K562 (cell line): ENCODE measurements around the gene SLC38A8. TPM values are rescaled to one million over a fixed set of nuclear protein-coding genes. Genes with fewer than 3 reads are reported as not detected.

Source experiments
- CHD1 ChIP-seq: fragments of 200-600 bp; sonication (generic); IDR thresholded peaks from one replicate; pipeline ENCODE4 v1.6.1; 2012; ENCODE audit warnings: mild to moderate bottlenecking, moderate library complexity, low read length, inconsistent platforms
- CTCF ChIP-seq, 3 experiments: IDR thresholded peaks in 2 of 3; conservative IDR thresholded peaks in 1 of 3; 2 replicates each; pipeline ENCODE4 v1.5.1; 2011 to 2012; ENCODE audit warnings: low read length in 3 of 3, mild to moderate bottlenecking in 3 of 3, control low read depth in 2 of 3, improper control_type of control experiment in 1 of 3, inconsistent platforms in 1 of 3, low read depth in 1 of 3, mixed read lengths in 1 of 3, moderate library complexity in 1 of 3; ENCODE audit not compliant: insufficient read depth in 2 of 3
- DPF2 ChIP-seq: fragments of 450-650 bp; IDR thresholded peaks from 2 replicates; pipeline ENCODE4 v1.6.1; 2016
- HSF4 ChIP-seq: fragments of 250-450 bp; sonication (Bioruptor Pico); IDR thresholded peaks from 2 replicates; pipeline ENCODE4 v2.1.2; 2022; ENCODE audit warnings: mild to moderate bottlenecking, moderate library complexity, borderline replicate concordance
- MTA3 ChIP-seq: fragments of 450-650 bp; formaldehyde crosslinking; IDR thresholded peaks from 2 replicates; pipeline ENCODE4 v1.6.1; 2017; ENCODE audit warnings: mild to moderate bottlenecking, borderline replicate concordance
- MYNN ChIP-seq, 2 experiments: sonication (generic); formaldehyde crosslinking in 1 of 2; IDR thresholded peaks; 2 replicates each; pipeline versions ENCODE4 v1.5.0 to v1.6.1; 2016 to 2020; ENCODE audit warnings: antibody characterized with exemption in 1 of 2, missing genetic modification reagents in 1 of 2
- NFIX ChIP-seq: fragments of 250-450 bp; sonication (Bioruptor Pico); IDR thresholded peaks from 2 replicates; pipeline ENCODE4 v1.4.0; 2020; ENCODE audit warnings: low read depth, mild to moderate bottlenecking, moderate library complexity
- POLR2G ChIP-seq: fragments of 200-400 bp; formaldehyde crosslinking; IDR thresholded peaks from 2 replicates; pipeline ENCODE4 v1.6.1; 2017; ENCODE audit warnings: low read depth, mild to moderate bottlenecking, antibody characterized with exemption, low read length, moderate library complexity
- RBBP5 ChIP-seq: fragments of 200-600 bp; sonication (generic); IDR thresholded peaks from 2 replicates; pipeline ENCODE4 v1.6.1; 2012; ENCODE audit warnings: borderline replicate concordance, mild to moderate bottlenecking, low read length, control low read depth, inconsistent platforms; ENCODE audit not compliant: insufficient read depth, poor library complexity, severe bottlenecking
- RFX7 ChIP-seq: fragments of 250-450 bp; sonication (Bioruptor Pico); IDR thresholded peaks from 2 replicates; pipeline ENCODE4 v1.5.1; 2021; ENCODE audit warnings: mild to moderate bottlenecking
- SAFB2 ChIP-seq: fragments of 200-400 bp; formaldehyde crosslinking; IDR thresholded peaks from 2 replicates; pipeline ENCODE4 v1.6.1; 2018; ENCODE audit warnings: borderline replicate concordance, low read length, low read depth, moderate library complexity; ENCODE audit not compliant: severe bottlenecking
- SMARCB1 ChIP-seq: IDR thresholded peaks from 2 replicates; pipeline ENCODE4 v1.6.1; 2011; ENCODE audit warnings: improper control_type of control experiment, low read depth; ENCODE audit not compliant: insufficient read length
- TAF9B ChIP-seq: fragments of 450-650 bp; IDR thresholded peaks from 2 replicates; pipeline ENCODE4 v1.6.1; 2018; ENCODE audit warnings: mild to moderate bottlenecking; ENCODE audit not compliant: partially characterized antibody
- TOE1 ChIP-seq, 2 experiments: fragments of 450-650 bp in 1 of 2; sonication (generic) in 1 of 2; formaldehyde crosslinking in 1 of 2; IDR thresholded peaks; 2 replicates each; pipeline versions ENCODE4 v1.7.1 to v1.8.0; 2016 to 2022; ENCODE audit warnings: borderline replicate concordance in 2 of 2, mild to moderate bottlenecking in 2 of 2, antibody characterized with exemption in 1 of 2, inconsistent platforms in 1 of 2, low read depth in 1 of 2, missing genetic modification reagents in 1 of 2, moderate library complexity in 1 of 2
- polyA plus RNA-seq, 8 experiments: library from polyadenylated mRNA; depleted of rRNA in 4 of 8; stranded (reverse) in 5 of 8; unstranded in 3 of 8; fragments of >200 nt; fragmentation: Nextera tagmentation in 2 of 8; fragmentation: Illumina TruSeq in 1 of 8; extraction: Ambion mirVana in 2 of 8; extraction: Trizol in 1 of 8; gene quantifications; 2 replicates each; pipeline versions ENCODE4 v1.2.1 to v1.2.3, GENCODE V29; 2011 to 2014; ENCODE audit warnings: inconsistent platforms in 1 of 8, missing spikeins in 1 of 8
- total RNA-seq, 7 experiments: library from RNA; depleted of rRNA in 6 of 7; stranded (reverse); fragments of >200 nt in 6 of 7; fragmentation: Illumina TruSeq in 2 of 7; extraction: Trizol in 2 of 7; gene quantifications; 2 replicates each; pipeline versions ENCODE4 v1.2.1 to v1.2.3, GENCODE V29; 2011 to 2021; ENCODE audit warnings: low replicate concordance in 1 of 7
- TF ChIP-seq, protein P1 (sequence below): fragments of 250-450 bp; sonication (Bioruptor Pico); IDR thresholded peaks from 2 replicates; pipeline ENCODE4 v1.4.0; 2020; ENCODE audit warnings: mild to moderate bottlenecking, moderate library complexity
- TF ChIP-seq, protein P2 (sequence below): sonication (generic); formaldehyde crosslinking; IDR thresholded peaks from 2 replicates; pipeline ENCODE4 v1.8.1; 2023; ENCODE audit warnings: missing genetic modification reagents, mild to moderate bottlenecking, borderline replicate concordance
- TF ChIP-seq, protein P3 (sequence below): fragments of 200-800 bp; sonication (Bioruptor generic); IDR thresholded peaks from 2 replicates; pipeline ENCODE4 v1.6.1; 2017; ENCODE audit warnings: missing genetic modification characterization, missing compliant biosample characterization

Gene SLC38A8
- total and polyA plus RNA-seq, 9 of the 15 experiments (the other 6 are each of a cell fraction or from before 2014, with no cell fraction given): 0.28 TPM; not detected in 8

DNA sequence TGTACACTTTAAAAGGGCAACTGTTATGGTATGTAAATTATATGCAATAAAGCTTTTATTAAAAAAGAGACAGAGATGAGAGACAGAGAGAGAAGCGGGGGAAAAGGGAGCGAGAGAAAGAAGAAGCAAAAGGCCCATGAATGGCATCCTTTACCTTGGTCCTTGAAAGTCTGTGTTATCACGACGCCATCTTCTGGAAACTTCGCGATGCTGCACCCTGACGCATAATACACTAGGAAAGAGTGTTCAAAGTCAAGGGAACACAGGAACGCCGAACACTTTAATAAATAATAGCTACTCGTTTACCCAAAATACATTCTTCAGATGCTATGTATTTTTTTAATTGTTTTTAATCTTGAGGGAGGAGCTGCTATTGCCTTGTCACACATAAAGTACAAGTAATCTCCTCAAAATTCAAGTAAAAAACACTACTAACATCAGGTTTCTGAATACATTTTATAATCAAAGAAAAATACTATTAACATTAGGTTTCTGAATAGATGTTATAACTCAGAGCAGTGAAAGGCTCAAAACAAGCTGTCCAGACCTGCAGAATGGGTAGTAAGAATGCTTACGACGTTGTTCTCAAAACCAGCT, 23.0 kb upstream of the SLC38A8 start (continued):
- TF ChIP-seq, protein P1, sequence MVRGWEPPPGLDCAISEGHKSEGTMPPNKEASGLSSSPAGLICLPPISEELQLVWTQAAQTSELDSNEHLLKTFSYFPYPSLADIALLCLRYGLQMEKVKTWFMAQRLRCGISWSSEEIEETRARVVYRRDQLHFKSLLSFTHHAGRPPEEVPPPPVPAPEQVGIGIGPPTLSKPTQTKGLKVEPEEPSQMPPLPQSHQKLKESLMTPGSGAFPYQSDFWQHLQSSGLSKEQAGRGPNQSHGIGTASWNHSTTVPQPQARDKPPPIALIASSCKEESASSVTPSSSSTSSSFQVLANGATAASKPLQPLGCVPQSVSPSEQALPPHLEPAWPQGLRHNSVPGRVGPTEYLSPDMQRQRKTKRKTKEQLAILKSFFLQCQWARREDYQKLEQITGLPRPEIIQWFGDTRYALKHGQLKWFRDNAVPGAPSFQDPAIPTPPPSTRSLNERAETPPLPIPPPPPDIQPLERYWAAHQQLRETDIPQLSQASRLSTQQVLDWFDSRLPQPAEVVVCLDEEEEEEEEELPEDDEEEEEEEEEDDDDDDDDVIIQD (CRISPR knock-in tag): no peak
- TF ChIP-seq POLR2G (no peak), DPF2 (no peak), TOE1 (IDR thresholded peaks at IDR 0.05; ENCODE audit: borderline replicate concordance) (no peak), TOE1 (CRISPR knock-in tag; IDR thresholded peaks at IDR 0.05; ENCODE audit: borderline replicate concordance, low read depth) (no peak), NFIX (CRISPR knock-in tag) (no peak), RBBP5 (no peak), TAF9B (no peak), RFX7 (CRISPR knock-in tag) (no peak), MTA3 (no peak), SAFB2 (no peak), CTCF (IDR thresholded peaks at IDR 0.05 in 2 of 3, conservative IDR thresholded peaks at IDR 0.05 in 1 of 3; ENCODE audit: insufficient read depth in 2 of 3, low read depth in 1 of 3, low read length in 3 of 3) (peak; percentile 85 to 94 (median 85)), MYNN (IDR thresholded peaks at IDR 0.05) (no peak), MYNN (CRISPR knock-in tag; IDR thresholded peaks at IDR 0.05) (no peak), CHD1 (no peak), SMARCB1 (no peak), HSF4 (CRISPR knock-in tag) (no peak)
- TF ChIP-seq, protein P2, sequence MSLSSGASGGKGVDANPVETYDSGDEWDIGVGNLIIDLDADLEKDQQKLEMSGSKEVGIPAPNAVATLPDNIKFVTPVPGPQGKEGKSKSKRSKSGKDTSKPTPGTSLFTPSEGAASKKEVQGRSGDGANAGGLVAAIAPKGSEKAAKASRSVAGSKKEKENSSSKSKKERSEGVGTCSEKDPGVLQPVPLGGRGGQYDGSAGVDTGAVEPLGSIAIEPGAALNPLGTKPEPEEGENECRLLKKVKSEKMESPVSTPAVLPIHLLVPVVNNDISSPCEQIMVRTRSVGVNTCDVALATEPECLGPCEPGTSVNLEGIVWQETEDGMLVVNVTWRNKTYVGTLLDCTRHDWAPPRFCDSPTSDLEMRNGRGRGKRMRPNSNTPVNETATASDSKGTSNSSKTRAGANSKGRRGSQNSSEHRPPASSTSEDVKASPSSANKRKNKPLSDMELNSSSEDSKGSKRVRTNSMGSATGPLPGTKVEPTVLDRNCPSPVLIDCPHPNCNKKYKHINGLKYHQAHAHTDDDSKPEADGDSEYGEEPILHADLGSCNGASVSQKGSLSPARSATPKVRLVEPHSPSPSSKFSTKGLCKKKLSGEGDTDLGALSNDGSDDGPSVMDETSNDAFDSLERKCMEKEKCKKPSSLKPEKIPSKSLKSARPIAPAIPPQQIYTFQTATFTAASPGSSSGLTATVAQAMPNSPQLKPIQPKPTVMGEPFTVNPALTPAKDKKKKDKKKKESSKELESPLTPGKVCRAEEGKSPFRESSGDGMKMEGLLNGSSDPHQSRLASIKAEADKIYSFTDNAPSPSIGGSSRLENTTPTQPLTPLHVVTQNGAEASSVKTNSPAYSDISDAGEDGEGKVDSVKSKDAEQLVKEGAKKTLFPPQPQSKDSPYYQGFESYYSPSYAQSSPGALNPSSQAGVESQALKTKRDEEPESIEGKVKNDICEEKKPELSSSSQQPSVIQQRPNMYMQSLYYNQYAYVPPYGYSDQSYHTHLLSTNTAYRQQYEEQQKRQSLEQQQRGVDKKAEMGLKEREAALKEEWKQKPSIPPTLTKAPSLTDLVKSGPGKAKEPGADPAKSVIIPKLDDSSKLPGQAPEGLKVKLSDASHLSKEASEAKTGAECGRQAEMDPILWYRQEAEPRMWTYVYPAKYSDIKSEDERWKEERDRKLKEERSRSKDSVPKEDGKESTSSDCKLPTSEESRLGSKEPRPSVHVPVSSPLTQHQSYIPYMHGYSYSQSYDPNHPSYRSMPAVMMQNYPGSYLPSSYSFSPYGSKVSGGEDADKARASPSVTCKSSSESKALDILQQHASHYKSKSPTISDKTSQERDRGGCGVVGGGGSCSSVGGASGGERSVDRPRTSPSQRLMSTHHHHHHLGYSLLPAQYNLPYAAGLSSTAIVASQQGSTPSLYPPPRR (CRISPR knock-in tag): no peak
- TF ChIP-seq, protein P3, sequence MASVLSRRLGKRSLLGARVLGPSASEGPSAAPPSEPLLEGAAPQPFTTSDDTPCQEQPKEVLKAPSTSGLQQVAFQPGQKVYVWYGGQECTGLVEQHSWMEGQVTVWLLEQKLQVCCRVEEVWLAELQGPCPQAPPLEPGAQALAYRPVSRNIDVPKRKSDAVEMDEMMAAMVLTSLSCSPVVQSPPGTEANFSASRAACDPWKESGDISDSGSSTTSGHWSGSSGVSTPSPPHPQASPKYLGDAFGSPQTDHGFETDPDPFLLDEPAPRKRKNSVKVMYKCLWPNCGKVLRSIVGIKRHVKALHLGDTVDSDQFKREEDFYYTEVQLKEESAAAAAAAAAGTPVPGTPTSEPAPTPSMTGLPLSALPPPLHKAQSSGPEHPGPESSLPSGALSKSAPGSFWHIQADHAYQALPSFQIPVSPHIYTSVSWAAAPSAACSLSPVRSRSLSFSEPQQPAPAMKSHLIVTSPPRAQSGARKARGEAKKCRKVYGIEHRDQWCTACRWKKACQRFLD (CRISPR knock-in tag): no peak
